ENCODE results near the gene WDR74.

The WDR74 gene

GRCh38 chr11:62801071-62801470 lies 38.3 kb downstream of the WDR74 start:
- DNase-seq: no peak

- DNase-seq: no peak
Observed at GRCh38 chr11:62799486-62799885, 39.9 kb downstream of the WDR74 start.

- no peak for DNase-seq
Observed at GRCh38 chr11:62796281-62796680, 43.1 kb downstream of the WDR74 start.

GRCh38 chr11:62794201-62794775 lies 45.1 kb downstream of the WDR74 start:
- no peak for DNase-seq

GRCh38 chr11:62792202-62792575 lies 47.2 kb downstream of the WDR74 start:
- DNase-seq: no peak

- peak; percentile 2 to 90 (median 76) for DNase-seq
Observed at GRCh38 chr11:62791501-62792201, 47.7 kb downstream of the WDR74 start, which contains the start of gene TMEM223. TMEM223 (minus strand) TSS chr11:62792006; CDS start chr11:62791994, 12 bp downstream.

GRCh38 chr11:62789576-62789975 lies 49.8 kb downstream of the WDR74 start:
- DNase-seq: no peak

- DNase-seq: no peak
Observed at GRCh38 chr11:62788991-62789390, 50.4 kb downstream of the WDR74 start.

- DNase-seq: peak; percentile 40 to 99 (median 94)
Observed at GRCh38 chr11:62787005-62787759, 52.2 kb downstream of the WDR74 start, which contains the start of gene TMEM179B. TMEM179B (plus strand) TSS chr11:62787402; CDS start chr11:62787432, 30 bp downstream.

- DNase-seq: peak in 55 of 56 donors; percentile 19 to 86 (median 62)
Observed at GRCh38 chr11:62786318-62787004, 52.9 kb downstream of the WDR74 start.

Measured in amygdala (tissue), 56 donors.